GM12801 (cell line): ENCODE results near the gene MIGA2.

Source experiments
- TF ChIP-seq, protein P1 (sequence below): IDR thresholded peaks from one replicate; pipeline ENCODE4 v1.5.1; 2011; ENCODE audit warnings: control low read depth; ENCODE audit not compliant: insufficient read length; ENCODE audit errors: extremely low read depth

The MIGA2 gene

GRCh38 chr9:129032541-129033159, 3.8 kb upstream of the MIGA2 start:
- TF ChIP-seq, protein P1, sequence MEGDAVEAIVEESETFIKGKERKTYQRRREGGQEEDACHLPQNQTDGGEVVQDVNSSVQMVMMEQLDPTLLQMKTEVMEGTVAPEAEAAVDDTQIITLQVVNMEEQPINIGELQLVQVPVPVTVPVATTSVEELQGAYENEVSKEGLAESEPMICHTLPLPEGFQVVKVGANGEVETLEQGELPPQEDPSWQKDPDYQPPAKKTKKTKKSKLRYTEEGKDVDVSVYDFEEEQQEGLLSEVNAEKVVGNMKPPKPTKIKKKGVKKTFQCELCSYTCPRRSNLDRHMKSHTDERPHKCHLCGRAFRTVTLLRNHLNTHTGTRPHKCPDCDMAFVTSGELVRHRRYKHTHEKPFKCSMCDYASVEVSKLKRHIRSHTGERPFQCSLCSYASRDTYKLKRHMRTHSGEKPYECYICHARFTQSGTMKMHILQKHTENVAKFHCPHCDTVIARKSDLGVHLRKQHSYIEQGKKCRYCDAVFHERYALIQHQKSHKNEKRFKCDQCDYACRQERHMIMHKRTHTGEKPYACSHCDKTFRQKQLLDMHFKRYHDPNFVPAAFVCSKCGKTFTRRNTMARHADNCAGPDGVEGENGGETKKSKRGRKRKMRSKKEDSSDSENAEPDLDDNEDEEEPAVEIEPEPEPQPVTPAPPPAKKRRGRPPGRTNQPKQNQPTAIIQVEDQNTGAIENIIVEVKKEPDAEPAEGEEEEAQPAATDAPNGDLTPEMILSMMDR: no peak

GRCh38 chr9:129033216-129033615, 3.2 kb upstream of the MIGA2 start:
- TF ChIP-seq, protein P1: no peak

GRCh38 chr9:129036923-129037766, 719 bp downstream of the MIGA2 start:
- TF ChIP-seq, protein P1: no peak

- TF ChIP-seq, protein P1: no peak
Measured at GRCh38 chr9:129037767-129038098, 1.3 kb downstream of the MIGA2 start.

GRCh38 chr9:129038109-129038852, 1.9 kb downstream of the MIGA2 start:
- TF ChIP-seq, protein P1: no peak

DNA sequence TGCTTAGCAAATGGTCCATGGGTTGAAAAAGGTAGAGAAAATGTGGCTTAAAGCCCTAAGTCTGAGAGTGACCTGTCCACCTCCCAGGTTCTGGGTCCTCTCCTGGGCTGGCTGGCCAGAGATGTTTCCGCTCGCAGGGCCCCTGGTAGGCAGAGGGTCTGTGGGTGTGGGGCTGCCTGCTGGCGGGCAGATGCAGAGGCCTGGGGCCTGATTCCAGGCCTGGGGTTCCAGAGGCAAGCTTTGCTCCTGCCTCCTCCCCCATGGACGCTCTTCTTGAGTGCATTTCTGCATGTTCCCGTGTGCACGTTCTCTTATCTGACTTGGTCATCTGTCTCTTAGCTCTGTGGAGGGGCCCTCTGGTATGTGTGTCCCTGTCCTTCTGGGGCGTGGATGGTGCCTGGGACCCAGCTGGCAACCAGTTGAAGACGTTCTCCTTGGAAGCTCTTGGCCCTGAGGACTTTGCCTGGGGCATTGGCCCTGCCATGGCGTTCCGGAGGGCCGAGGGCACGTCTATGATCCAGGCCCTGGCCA, 3.8 kb downstream of the MIGA2 start:
- TF ChIP-seq, protein P1: no peak

- TF ChIP-seq, protein P1: no peak
Measured at GRCh38 chr9:129042016-129042415, 5.6 kb downstream of the MIGA2 start.
